Measurements from ENCODE around the gene IL19.

DNA sequence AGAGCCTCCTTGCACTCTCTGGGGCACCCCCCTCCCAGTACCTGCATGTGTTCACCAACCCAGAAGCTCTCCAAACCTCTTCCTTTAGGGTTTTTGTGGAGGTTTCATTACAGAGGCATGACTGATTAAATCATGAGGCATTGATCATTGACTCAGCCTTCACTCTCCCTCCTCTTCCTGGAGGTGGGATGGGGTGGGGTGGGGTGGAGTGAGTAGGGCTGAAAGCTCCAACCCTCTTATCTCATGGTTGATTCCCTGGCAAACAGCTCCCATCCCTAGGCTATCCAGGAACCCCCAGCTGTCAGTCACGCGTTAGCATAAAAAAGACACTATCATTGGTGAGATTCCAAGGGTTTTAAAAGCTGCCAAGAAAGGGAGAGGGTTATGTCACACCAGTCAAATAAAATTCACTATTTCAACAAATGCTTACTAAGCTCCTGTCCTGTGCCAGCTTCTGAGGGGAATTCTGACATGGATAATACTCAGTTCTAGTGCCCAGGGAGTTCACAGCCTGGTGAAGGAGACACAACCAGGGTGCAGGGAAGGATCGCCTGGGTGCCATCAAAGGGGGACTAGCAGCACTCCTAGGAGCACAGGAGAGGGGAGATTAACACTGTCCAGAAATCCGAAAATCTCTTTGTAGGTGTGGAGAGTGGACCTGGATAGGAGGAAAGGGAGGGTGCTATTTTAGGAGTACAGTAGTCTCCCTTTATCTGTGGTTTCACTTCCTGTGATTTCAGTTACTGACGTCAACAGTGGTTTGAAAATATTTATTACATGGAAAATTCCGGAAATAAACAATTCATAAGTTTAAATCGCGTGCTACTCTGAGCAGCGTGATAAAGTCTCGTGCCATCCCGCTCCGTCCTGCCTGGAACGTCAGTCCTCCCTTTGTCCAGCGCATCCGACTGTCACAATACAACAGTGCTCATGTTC, 119.8 kb downstream of the IL19 start:
- TF ChIP-seq ZFX (CRISPR knock-in tag; IDR thresholded peaks at IDR 0.05) (no peak), ZEB2 (IDR thresholded peaks at IDR 0.05) (no peak), KAT8 (IDR thresholded peaks at IDR 0.05; ENCODE audit: low read depth) (no peak), LARP7 (IDR thresholded peaks at IDR 0.05) (no peak), GATAD2B (IDR thresholded peaks at IDR 0.05; ENCODE audit: borderline replicate concordance) (no peak), ELF4 (CRISPR knock-in tag; IDR thresholded peaks at IDR 0.05) (no peak), NBN (IDR thresholded peaks at IDR 0.05; ENCODE audit: low read depth) (no peak), EGR1 (conservative IDR thresholded peaks at IDR 0.05) (no peak), BHLHE40 (IDR thresholded peaks at IDR 0.05; ENCODE audit: low read length) (peak; percentile 84), TBL1XR1 (IDR thresholded peaks at IDR 0.05; ENCODE audit: low read length in 2 of 2) (no peak)
- TF ChIP-seq, protein P1, sequence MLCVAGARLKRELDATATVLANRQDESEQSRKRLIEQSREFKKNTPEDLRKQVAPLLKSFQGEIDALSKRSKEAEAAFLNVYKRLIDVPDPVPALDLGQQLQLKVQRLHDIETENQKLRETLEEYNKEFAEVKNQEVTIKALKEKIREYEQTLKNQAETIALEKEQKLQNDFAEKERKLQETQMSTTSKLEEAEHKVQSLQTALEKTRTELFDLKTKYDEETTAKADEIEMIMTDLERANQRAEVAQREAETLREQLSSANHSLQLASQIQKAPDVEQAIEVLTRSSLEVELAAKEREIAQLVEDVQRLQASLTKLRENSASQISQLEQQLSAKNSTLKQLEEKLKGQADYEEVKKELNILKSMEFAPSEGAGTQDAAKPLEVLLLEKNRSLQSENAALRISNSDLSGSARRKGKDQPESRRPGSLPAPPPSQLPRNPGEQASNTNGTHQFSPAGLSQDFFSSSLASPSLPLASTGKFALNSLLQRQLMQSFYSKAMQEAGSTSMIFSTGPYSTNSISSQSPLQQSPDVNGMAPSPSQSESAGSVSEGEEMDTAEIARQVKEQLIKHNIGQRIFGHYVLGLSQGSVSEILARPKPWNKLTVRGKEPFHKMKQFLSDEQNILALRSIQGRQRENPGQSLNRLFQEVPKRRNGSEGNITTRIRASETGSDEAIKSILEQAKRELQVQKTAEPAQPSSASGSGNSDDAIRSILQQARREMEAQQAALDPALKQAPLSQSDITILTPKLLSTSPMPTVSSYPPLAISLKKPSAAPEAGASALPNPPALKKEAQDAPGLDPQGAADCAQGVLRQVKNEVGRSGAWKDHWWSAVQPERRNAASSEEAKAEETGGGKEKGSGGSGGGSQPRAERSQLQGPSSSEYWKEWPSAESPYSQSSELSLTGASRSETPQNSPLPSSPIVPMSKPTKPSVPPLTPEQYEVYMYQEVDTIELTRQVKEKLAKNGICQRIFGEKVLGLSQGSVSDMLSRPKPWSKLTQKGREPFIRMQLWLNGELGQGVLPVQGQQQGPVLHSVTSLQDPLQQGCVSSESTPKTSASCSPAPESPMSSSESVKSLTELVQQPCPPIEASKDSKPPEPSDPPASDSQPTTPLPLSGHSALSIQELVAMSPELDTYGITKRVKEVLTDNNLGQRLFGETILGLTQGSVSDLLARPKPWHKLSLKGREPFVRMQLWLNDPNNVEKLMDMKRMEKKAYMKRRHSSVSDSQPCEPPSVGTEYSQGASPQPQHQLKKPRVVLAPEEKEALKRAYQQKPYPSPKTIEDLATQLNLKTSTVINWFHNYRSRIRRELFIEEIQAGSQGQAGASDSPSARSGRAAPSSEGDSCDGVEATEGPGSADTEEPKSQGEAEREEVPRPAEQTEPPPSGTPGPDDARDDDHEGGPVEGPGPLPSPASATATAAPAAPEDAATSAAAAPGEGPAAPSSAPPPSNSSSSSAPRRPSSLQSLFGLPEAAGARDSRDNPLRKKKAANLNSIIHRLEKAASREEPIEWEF (CRISPR knock-in tag; IDR thresholded peaks at IDR 0.05): no peak
- TF ChIP-seq, protein P2, sequence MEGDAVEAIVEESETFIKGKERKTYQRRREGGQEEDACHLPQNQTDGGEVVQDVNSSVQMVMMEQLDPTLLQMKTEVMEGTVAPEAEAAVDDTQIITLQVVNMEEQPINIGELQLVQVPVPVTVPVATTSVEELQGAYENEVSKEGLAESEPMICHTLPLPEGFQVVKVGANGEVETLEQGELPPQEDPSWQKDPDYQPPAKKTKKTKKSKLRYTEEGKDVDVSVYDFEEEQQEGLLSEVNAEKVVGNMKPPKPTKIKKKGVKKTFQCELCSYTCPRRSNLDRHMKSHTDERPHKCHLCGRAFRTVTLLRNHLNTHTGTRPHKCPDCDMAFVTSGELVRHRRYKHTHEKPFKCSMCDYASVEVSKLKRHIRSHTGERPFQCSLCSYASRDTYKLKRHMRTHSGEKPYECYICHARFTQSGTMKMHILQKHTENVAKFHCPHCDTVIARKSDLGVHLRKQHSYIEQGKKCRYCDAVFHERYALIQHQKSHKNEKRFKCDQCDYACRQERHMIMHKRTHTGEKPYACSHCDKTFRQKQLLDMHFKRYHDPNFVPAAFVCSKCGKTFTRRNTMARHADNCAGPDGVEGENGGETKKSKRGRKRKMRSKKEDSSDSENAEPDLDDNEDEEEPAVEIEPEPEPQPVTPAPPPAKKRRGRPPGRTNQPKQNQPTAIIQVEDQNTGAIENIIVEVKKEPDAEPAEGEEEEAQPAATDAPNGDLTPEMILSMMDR (IDR thresholded peaks at IDR 0.05 in 2 of 3, conservative IDR thresholded peaks at IDR 0.05 in 1 of 3; ENCODE audit: insufficient read depth in 2 of 3, low read depth in 1 of 3, low read length in 3 of 3): no peak
- TF ChIP-seq, protein P3, sequence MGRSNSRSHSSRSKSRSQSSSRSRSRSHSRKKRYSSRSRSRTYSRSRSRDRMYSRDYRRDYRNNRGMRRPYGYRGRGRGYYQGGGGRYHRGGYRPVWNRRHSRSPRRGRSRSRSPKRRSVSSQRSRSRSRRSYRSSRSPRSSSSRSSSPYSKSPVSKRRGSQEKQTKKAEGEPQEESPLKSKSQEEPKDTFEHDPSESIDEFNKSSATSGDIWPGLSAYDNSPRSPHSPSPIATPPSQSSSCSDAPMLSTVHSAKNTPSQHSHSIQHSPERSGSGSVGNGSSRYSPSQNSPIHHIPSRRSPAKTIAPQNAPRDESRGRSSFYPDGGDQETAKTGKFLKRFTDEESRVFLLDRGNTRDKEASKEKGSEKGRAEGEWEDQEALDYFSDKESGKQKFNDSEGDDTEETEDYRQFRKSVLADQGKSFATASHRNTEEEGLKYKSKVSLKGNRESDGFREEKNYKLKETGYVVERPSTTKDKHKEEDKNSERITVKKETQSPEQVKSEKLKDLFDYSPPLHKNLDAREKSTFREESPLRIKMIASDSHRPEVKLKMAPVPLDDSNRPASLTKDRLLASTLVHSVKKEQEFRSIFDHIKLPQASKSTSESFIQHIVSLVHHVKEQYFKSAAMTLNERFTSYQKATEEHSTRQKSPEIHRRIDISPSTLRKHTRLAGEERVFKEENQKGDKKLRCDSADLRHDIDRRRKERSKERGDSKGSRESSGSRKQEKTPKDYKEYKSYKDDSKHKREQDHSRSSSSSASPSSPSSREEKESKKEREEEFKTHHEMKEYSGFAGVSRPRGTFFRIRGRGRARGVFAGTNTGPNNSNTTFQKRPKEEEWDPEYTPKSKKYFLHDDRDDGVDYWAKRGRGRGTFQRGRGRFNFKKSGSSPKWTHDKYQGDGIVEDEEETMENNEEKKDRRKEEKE (IDR thresholded peaks at IDR 0.05; ENCODE audit: borderline replicate concordance in 1 of 2, control insufficient read depth in 1 of 2, low read depth in 2 of 2, low read length in 1 of 2): no peak

Data from K562 (cell line).